Activated CD4-positive, alpha-beta T cell treated with anti-CD3 and anti-CD28 coated beads for 48 hours (primary cell): ENCODE measurements around the gene UBE2S.
"Not testable (repeated sequence)": the region's sequence is repeated elsewhere in the genome, so short reads cannot be mapped to it uniquely, and the experiment has no call there.

Source experiments
- DNase-seq: peaks from one replicate; pipeline ENCODE4 v3.0.0-alpha.2; 2020

UBE2S gene

GRCh38 chr19:55402509-55402908 lies 5.1 kb downstream of the UBE2S start:
- DNase-seq: no peak

- DNase-seq: not testable (repeated sequence)
These were observed 6.2 kb downstream of the UBE2S start for GRCh38 chr19:55401390-55401789.

GRCh38 chr19:55400281-55401087 lies 7.1 kb downstream of the UBE2S start:
- no peak for DNase-seq

- no peak for DNase-seq
These were observed 9.2 kb downstream of the UBE2S start for GRCh38 chr19:55398200-55398925.

- DNase-seq: no peak
These were observed 14.5 kb downstream of the UBE2S start for GRCh38 chr19:55392820-55393761.

- no peak for DNase-seq
These were observed 15.6 kb downstream of the UBE2S start for GRCh38 chr19:55391702-55392615.

GRCh38 chr19:55391191-55391670 lies 16.4 kb downstream of the UBE2S start:
- DNase-seq: no peak

- no peak for DNase-seq
These were observed 17.1 kb downstream of the UBE2S start for GRCh38 chr19:55390461-55390880.

GRCh38 chr19:55389386-55390317 lies 17.9 kb downstream of the UBE2S start:
- DNase-seq: no peak

GRCh38 chr19:55387736-55388497 lies 19.7 kb downstream of the UBE2S start:
- DNase-seq: no peak

GRCh38 chr19:55386493-55386971 lies 21.1 kb downstream of the UBE2S start:
- DNase-seq: no peak

- peak; percentile 99 for DNase-seq
These were observed 21.7 kb downstream of the UBE2S start, which contains the start of gene RPL28 for GRCh38 chr19:55385724-55386492. TSS of gene RPL28 (plus strand) at chr19:55385932. CDS start at chr19:55386358, 426 bp downstream.

GRCh38 chr19:55384920-55385723 lies 22.5 kb downstream of the UBE2S start:
- DNase-seq: peak; percentile 98

GRCh38 chr19:55384131-55384919 lies 23.3 kb downstream of the UBE2S start, which contains the start of gene TMEM238:
TSS of gene TMEM238 (minus strand) at chr19:55384292. CDS start at chr19:55384259, 33 bp downstream.
- peak; percentile 51 for DNase-seq

GRCh38 chr19:55383279-55384130 lies 24.1 kb downstream of the UBE2S start:
- peak; percentile 74 for DNase-seq
